Heart left ventricle (tissue), 16 donors: ENCODE results near the gene LPIN1. TPM values are rescaled to one million over a fixed set of nuclear protein-coding genes. Genes with fewer than 3 reads are reported as not detected.

Experiments used
- ATAC-seq, 4 donors: fragments of 200-7000 bp; cut with Tn5 transposase; one replicate each; pipeline ENCODE4 v1.9.1; 2020 to 2022; ENCODE audit warnings: moderate library complexity in 4 of 4, mild to moderate bottlenecking in 3 of 4, moderate number of reproducible peaks in 1 of 4
- DNase-seq, 5 donors: peaks; one replicate each; pipeline ENCODE4 v3.0.0-alpha.2; 2020
- H3K27ac ChIP-seq, 12 donors: fragments of 200-600 bp; sonication (generic) in 4 of 12; one replicate each; pipeline versions ENCODE4 v1.5.0 to v1.8.0; 2016 to 2022; ENCODE audit warnings: mild to moderate bottlenecking in 2 of 12
- H3K27me3 ChIP-seq, 9 donors: fragments of 200-600 bp; sonication (generic) in 2 of 9; one replicate each; pipeline versions ENCODE4 v1.5.1 to v1.8.0; 2016 to 2022; ENCODE audit warnings: mild to moderate bottlenecking in 3 of 9
- H3K36me3 ChIP-seq, 9 donors: fragments of 200-600 bp; sonication (generic) in 2 of 9; one replicate each; pipeline versions ENCODE4 v1.5.0 to v1.8.0; 2018 to 2022; ENCODE audit warnings: mild to moderate bottlenecking in 2 of 9
- H3K4me1 ChIP-seq, 12 donors: fragments of 200-600 bp; sonication (generic) in 4 of 12; one replicate each; pipeline versions ENCODE4 v1.5.0 to v1.8.0; 2016 to 2022; ENCODE audit warnings: mild to moderate bottlenecking in 3 of 12
- H3K4me3 ChIP-seq, 12 donors: fragments of 200-600 bp; sonication (generic) in 4 of 12; one replicate each; pipeline versions ENCODE4 v1.5.0 to v1.8.0; 2017 to 2022; ENCODE audit warnings: mild to moderate bottlenecking in 9 of 12, moderate library complexity in 4 of 12
- H3K9me3 ChIP-seq, 12 donors: fragments of 200-600 bp; sonication (generic) in 4 of 12; one replicate each; pipeline versions ENCODE4 v1.5.0 to v1.8.0; 2016 to 2022; ENCODE audit warnings: mild to moderate bottlenecking in 1 of 12
- POLR2A ChIP-seq, 2 donors: fragments of 450-650 bp; IDR thresholded peaks; one replicate each; pipeline ENCODE4 v1.6.1; 2017; ENCODE audit warnings: antibody characterized with exemption in 2 of 2, mild to moderate bottlenecking in 2 of 2, moderate library complexity in 2 of 2
- WGBS, 4 donors: extraction: QIAGEN DNeasy Blood & Tissue Kit in 2 of 4; methylation state at CpG; one replicate each; pipeline versions ENCODE4 v1.1.5 to v1.1.7; 2013 to 2018; 5-methylcytosine and 5-hydroxymethylcytosine counted together
- intact Hi-C, 10 donors: fragments of 100-400 bp; cut with DNase I; formaldehyde crosslinking; loops; one replicate each; pipeline versions ENCODE4 v1.11.1 to v1.14.2; 2022
- polyA plus RNA-seq, 2 donors: library from polyadenylated mRNA; stranded (reverse); fragments of 200-250 nt; gene quantifications; one replicate each; pipeline ENCODE4 v1.2.3, GENCODE V29; 2013
- total RNA-seq, 9 donors: library from RNA; depleted of rRNA in 2 of 9; stranded (reverse); fragments of >200 nt in 2 of 9; fragmentation: NEBNext Ultra II Directional in 3 of 9; extraction: Animal tissue kit (Norgen Biotek cat#: 25700) in 3 of 9; gene quantifications; one replicate each; pipeline versions ENCODE4 v1.1.0 to v1.2.4, GENCODE V29; 2016 to 2023
- TF ChIP-seq, protein P1 (sequence below), 12 donors: fragments of 200-600 bp; sonication (generic) in 4 of 12; IDR thresholded peaks; one replicate each; pipeline versions ENCODE4 v1.5.0 to v1.8.0; 2018 to 2022; ENCODE audit warnings: antibody characterized with exemption in 12 of 12, mild to moderate bottlenecking in 5 of 12
- donor health status: ischemic (EF 13 %, LVEDD 7.1; RV severe dilation, severe dysfunction).
- donor health status: healthy with polysubstance abuse.
- donor health status: DM: no; HTN: yes; CAD: no.
- donor health status: DM: no; HTN: no; CAD: no.
- donor health status: ischemic (EF 25% LVEDD 6.9; RV normal size, moderate dysfunction).
- donor health status: ischemic (EF 25% LVEDD 5.7; RV mildly dilated, moderate dysfunction).
- donor health status: healthy.
- donor health status: DM: yes; HTN: yes; CAD: no.
- donor health status: ischemic (EF 35%, LVEDD 5.7; RV mildly dilated, moderate dysfunction).
- donor health status: nonischemic (EF 11% LVEDD 7.7; RV severe dilation, severe dysfunction).
- donor health status: DM: yes; HTN: yes; CAD: no.
- donor health status: PGD.
- donor health status: ischemic (EF 29% LVEDD 5.4; RV normal size, mild dysfunction).
- donor health status: nonischemic (EF 23%, LVEDD 6.1; RV moderate dilation, normal function).

Gene LPIN1
- total and polyA plus RNA-seq, 11 donors = 15.0 to 57.1 (median 43.8) TPM

- TF ChIP-seq, protein P1, sequence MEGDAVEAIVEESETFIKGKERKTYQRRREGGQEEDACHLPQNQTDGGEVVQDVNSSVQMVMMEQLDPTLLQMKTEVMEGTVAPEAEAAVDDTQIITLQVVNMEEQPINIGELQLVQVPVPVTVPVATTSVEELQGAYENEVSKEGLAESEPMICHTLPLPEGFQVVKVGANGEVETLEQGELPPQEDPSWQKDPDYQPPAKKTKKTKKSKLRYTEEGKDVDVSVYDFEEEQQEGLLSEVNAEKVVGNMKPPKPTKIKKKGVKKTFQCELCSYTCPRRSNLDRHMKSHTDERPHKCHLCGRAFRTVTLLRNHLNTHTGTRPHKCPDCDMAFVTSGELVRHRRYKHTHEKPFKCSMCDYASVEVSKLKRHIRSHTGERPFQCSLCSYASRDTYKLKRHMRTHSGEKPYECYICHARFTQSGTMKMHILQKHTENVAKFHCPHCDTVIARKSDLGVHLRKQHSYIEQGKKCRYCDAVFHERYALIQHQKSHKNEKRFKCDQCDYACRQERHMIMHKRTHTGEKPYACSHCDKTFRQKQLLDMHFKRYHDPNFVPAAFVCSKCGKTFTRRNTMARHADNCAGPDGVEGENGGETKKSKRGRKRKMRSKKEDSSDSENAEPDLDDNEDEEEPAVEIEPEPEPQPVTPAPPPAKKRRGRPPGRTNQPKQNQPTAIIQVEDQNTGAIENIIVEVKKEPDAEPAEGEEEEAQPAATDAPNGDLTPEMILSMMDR (IDR thresholded peaks at IDR 0.05) = no peak
- TF ChIP-seq POLR2A (IDR thresholded peaks at IDR 0.05) = no peak
- Histone ChIP-seq H3K4me3 (no peak overlapping the region), H3K36me3 (peaks cover 0 to 33% (median 25%) of the 10 kb centered on the region in 9 donors), H3K9me3 (no peaks in the 10 kb centered on the region), H3K27me3 (no peaks in the 10 kb centered on the region), H3K4me1 (peaks cover 0 to 37% (median 10%) of the 10 kb centered on the region in 12 donors), H3K27ac (no peak overlapping the region)
- intact Hi-C loops = no loop called here
- 83 to 86% (median 85%) methylated on average over 20 of the region's 20 CpGs for WGBS, 4 donors
- ATAC-seq (peak in 1 of 4 donors; percentile 8), DNase-seq (no peak)
These were observed 16.5 kb downstream of the LPIN1 start for GRCh38 chr2:11762799-11763461.

GRCh38 chr2:11764359-11764758 lies 17.9 kb downstream of the LPIN1 start:
- DNase-seq (peak in 4 of 5 donors; percentile 59 to 85 (median 74)), ATAC-seq (peak; percentile 92 to 95 (median 94))
- H3K36me3 ChIP-seq = peaks cover 0 to 47% (median 36%) of the 10 kb centered on the region in 9 donors
- WGBS, 4 donors = 51 to 61% (median 55%) methylated on average over 4 of the region's 4 CpGs
- TF ChIP-seq, protein P1 (IDR thresholded peaks at IDR 0.05) = no peak
- TF ChIP-seq POLR2A (IDR thresholded peaks at IDR 0.05) = no peak
- H3K4me1 ChIP-seq = peaks cover 0 to 28% (median 4%) of the 10 kb centered on the region in 12 donors
- H3K27me3 ChIP-seq = no peaks in the 10 kb centered on the region
- intact Hi-C loops = no loop called here
- H3K4me3 ChIP-seq = no peak overlapping the region
- H3K9me3 ChIP-seq = no peaks in the 10 kb centered on the region
- peak overlapping the region in 2 of 12 donors; percentile 1 to 24 for H3K27ac ChIP-seq

- 95 to 99% (median 98%) methylated on average over 8 to 10 of the region's 10 CpGs for WGBS, 4 donors
- ATAC-seq (peak in 1 of 4 donors; percentile 31), DNase-seq (no peak)
- Histone ChIP-seq H3K4me1 (peaks cover 0 to 28% (median 4%) of the 10 kb centered on the region in 12 donors), H3K36me3 (peaks cover 0 to 52% (median 41%) of the 10 kb centered on the region in 9 donors), H3K27me3 (no peaks in the 10 kb centered on the region), H3K4me3 (no peak overlapping the region), H3K9me3 (no peaks in the 10 kb centered on the region), H3K27ac (peak overlapping the region in 1 of 12 donors; percentile 1)
- intact Hi-C loops = no loop called here
- TF ChIP-seq POLR2A (IDR thresholded peaks at IDR 0.05) = no peak
- TF ChIP-seq, protein P1 (IDR thresholded peaks at IDR 0.05) = no peak
These were observed 18.5 kb downstream of the LPIN1 start for GRCh38 chr2:11764920-11765319.

DNA sequence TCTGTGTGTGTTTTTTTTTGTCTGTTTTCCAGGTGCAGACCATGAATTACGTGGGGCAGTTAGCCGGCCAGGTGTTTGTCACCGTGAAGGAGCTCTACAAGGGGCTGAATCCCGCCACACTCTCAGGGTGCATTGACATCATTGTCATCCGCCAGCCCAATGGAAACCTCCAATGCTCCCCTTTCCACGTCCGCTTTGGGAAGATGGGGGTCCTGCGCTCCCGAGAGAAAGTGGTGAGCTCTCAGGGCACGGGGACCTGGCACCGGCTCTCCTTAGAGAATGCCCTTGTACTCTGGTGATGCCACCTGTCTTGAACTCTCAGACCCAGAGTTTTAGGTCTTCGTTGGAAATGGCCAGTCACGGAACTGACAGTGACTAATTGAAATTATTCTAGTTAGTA lies 19.1 kb downstream of the LPIN1 start:
- Histone ChIP-seq H3K27me3 (no peaks in the 10 kb centered on the region), H3K4me1 (peaks cover 0 to 28% (median 4%) of the 10 kb centered on the region in 12 donors), H3K9me3 (no peaks in the 10 kb centered on the region), H3K4me3 (no peak overlapping the region), H3K27ac (no peak overlapping the region), H3K36me3 (peaks cover 0 to 58% (median 41%) of the 10 kb centered on the region in 9 donors)
- ATAC-seq = no peak
- no peak for DNase-seq
- TF ChIP-seq POLR2A (IDR thresholded peaks at IDR 0.05) = no peak
- TF ChIP-seq, protein P1 (IDR thresholded peaks at IDR 0.05) = no peak
- intact Hi-C loops = no loop called here
- 94 to 99% (median 95%) methylated on average over 13 of the region's 13 CpGs for WGBS, 4 donors
